SU-DHL-6 (cell line): ENCODE results near the gene PWP2.

ENCODE experiments used
- EZH2phosphoT487 ChIP-seq: fragments of 200-600 bp; sonication (generic), shearing (Covaris generic); conservative IDR thresholded peaks from 2 replicates; pipeline ENCODE4 v1.6.1; 2018; ENCODE audit warnings: mild to moderate bottlenecking, antibody characterized with exemption, low read length, moderate library complexity, mixed read lengths
- TF ChIP-seq, protein P1 (sequence below): fragments of 200-600 bp; sonication (generic); IDR thresholded peaks from one replicate; pipeline ENCODE4 v1.5.1; 2017; ENCODE audit warnings: antibody characterized with exemption, mild to moderate bottlenecking, low read length, moderate library complexity; ENCODE audit not compliant: insufficient read depth, poor library complexity, severe bottlenecking

DNA sequence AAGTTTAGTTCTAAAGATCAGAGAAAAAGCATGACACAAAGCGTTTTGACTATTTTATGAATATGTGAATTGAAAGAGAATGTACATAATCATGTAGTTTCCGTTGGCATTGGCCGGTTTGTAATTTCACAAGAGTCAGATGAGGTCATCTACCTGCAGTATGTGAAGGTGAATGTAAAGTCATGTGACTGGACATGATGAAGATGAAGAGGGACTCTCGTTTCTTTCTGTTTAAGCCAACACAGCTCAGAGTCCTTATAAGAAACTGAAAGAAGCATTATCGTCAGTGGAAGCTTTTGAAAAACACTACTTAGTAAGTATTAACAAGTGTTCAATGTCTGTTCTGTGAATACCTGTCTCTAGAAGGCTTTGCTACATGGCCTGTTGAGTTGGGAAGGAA is 30.9 kb upstream of the PWP2 start:
- TF ChIP-seq, protein P1, sequence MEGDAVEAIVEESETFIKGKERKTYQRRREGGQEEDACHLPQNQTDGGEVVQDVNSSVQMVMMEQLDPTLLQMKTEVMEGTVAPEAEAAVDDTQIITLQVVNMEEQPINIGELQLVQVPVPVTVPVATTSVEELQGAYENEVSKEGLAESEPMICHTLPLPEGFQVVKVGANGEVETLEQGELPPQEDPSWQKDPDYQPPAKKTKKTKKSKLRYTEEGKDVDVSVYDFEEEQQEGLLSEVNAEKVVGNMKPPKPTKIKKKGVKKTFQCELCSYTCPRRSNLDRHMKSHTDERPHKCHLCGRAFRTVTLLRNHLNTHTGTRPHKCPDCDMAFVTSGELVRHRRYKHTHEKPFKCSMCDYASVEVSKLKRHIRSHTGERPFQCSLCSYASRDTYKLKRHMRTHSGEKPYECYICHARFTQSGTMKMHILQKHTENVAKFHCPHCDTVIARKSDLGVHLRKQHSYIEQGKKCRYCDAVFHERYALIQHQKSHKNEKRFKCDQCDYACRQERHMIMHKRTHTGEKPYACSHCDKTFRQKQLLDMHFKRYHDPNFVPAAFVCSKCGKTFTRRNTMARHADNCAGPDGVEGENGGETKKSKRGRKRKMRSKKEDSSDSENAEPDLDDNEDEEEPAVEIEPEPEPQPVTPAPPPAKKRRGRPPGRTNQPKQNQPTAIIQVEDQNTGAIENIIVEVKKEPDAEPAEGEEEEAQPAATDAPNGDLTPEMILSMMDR = no peak
- TF ChIP-seq EZH2phosphoT487 = no peak
